HG03558 (cell line): ENCODE results near the gene CYP1A2.
"Not testable (repeated sequence)": the region's sequence is repeated elsewhere in the genome, so short reads cannot be mapped to it uniquely, and the experiment has no call there.

Source experiments
- ATAC-seq: cut with Tn5 transposase; IDR thresholded peaks from one replicate; pipeline ENCODE4 v1.9.1; 2021; ENCODE audit warnings: moderate number of reproducible peaks; ENCODE audit not compliant: unreplicated experiment; ENCODE audit errors: extremely low read depth

The CYP1A2 gene

DNA sequence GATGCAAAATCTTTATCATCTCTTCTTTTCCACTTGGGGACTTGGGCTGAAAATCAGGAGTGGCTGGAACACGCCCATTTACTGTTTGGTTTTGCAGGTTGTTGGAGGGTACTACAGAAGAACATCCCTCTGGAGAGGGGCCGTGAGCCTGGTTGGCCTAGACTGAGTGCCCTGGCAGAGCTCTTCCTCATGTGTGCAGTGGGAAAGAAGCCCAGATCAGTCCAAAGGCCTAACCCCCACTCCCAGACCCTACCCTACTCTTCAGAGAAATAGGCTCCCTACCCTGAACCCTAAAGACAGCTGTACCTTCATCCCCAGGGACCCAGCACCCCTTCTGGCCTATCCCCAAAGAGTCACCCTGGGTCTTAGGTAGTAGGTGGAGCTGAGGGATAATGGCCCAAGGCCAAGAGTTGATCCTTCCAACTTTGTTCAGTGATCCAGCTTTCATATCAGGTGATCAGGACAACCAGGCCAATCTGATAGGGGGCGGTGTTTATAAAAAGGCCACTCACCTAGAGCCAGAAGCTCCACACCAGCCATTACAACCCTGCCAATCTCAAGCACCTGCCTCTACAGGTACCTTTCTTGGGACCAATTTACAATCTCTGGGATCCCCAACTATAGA lies at the start of gene CYP1A2:
CYP1A2 (plus strand) TSS at position 524 of the 625 bp plus-strand sequence. CDS start 894 bp downstream, outside the sequence.
- no peak for ATAC-seq

DNA sequence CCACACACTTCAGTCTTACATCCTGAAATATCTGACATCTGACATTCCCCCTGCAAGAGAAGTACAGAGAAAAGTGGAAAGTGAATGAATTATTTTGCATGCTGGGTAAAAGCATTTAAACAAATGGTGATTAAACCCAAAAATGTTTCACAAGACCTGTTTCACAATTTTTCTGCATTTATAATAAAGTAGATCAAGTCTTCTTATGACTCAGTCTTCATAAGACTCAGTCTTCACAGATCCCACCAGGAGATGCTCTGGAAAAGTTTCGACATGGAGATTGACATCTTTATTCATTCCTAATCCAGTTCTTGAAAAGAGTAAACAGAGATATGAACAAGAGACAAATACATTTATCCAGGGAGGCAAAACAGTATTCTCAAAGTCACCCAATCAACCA lies 39.6 kb upstream of the CYP1A2 start:
- no peak for ATAC-seq

DNA sequence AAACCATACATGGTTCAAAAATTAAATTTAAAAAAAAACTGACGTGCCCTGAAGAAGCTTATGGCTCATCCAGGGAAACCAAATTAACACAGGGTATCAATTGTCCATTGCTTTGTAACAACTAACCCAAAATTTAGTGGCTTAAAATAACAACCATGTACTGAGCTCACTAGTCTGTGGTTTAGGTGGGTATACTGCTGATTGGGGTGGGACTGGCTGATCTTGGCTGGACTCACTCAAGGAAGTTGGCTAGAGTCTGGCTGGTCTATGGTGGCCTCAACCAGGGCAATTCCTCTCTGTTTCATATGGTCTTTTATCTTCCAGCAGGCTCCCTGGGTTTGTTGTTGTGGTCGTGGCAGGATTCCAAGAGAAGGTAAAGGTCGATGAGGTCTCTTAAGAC lies 38.8 kb upstream of the CYP1A2 start:
- no peak for ATAC-seq

GRCh38 chr15:74710319-74711094 lies 38.1 kb upstream of the CYP1A2 start:
- ATAC-seq = no peak

GRCh38 chr15:74712311-74712710 lies 36.3 kb upstream of the CYP1A2 start:
- no peak for ATAC-seq

DNA sequence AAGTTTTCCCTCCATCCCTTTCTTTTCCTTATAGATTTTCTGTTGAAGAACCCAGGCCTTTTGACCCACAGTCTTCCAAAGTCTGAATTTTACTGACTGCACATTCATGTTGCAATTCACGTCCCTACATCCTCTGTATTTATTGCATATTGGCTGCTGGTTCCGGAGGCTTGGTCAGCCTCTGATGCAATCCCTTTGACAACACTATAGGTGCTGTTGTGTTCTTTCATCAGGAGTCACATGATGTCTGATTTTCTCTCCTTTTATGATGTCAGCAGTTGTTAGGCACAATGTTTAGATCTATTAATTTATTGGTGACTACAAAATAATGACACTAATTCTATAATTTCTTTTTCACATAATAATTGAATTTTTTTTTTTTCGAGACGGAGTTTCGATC lies 32.0 kb upstream of the CYP1A2 start:
- ATAC-seq = no peak

DNA sequence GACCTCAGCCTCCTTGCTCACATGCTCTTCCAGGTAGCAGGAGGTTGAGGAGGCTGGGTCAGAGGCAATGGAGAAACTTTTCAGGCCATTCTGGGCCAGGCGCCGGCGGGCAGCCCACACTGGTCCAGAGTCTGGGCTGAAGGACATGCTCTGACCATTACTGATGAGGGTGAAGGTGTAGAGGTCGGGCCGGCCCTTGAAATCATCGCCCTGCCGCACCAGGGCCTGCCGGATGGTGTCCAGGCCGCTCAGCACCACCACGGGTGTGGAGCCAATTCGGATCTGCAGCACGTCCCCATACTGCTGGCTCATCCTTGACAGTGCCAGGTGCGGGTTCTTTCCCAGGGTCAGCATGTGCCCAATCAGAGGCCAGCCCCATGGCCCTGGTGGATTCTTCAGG lies 26.1 kb upstream of the CYP1A2 start:
- ATAC-seq = no peak

- ATAC-seq = no peak
Measured at GRCh38 chr15:74723187-74723586, 25.5 kb upstream of the CYP1A2 start.

DNA sequence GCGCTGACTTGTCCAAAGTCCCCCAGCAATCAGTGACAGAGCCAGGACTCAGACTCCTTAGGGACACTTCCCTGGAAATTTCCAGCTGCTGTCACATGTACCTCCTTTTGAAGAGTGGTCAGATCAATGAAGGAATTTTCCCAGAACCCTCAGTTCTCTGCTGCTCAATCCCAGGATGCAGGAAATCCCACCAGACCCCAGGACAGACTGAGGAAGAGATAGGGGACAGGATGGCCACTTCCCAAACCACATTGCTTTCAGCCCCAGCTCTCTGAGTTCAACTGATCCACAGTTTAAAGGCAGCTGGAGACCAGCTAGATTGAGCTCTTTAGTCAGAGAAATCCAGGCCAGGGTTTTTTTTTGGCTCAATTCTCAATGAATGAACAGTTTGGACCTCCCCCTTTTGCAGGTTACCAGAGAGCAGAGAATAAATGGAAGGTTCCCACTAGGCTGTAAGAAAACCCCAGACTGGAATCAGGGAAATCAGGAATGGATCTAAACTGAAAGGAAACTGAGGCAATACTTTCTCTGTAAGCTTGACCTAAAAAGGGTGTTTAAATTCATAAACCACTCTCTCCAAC lies 24.8 kb upstream of the CYP1A2 start:
- no peak for ATAC-seq

GRCh38 chr15:74724570-74725224 lies 23.9 kb upstream of the CYP1A2 start:
- ATAC-seq = no peak

DNA sequence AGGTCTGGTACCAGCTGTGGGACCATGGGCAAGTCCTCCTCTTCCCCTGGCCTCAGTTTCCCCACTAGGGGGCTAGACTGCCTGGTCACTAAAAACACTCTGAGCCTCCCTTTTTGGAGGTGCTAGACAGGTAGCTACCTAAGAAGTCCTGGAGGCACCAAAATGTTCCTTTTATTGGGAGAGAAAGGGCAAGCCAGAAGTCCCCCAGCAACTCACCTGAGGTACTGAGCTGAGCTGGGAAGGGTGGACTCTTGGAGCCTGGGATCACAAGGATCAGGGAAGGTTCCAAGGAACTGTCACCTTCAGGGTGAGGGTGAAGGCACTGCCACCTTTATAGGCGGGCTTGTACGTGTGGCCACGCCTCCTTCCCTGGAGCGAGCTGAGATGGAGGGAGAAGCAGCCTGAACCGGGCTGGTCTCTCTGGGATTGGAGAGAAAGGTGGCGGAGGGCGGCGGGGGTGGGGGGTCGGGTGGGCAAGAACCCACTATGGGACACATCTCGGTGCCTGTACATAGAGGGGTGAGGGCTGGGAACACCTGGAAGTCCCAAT lies 23.3 kb upstream of the CYP1A2 start, which contains the start of gene CYP1A1:
CYP1A1 (minus strand) TSS at position 304 of the 550 bp plus-strand sequence. CDS start 2,431 bp downstream, outside the sequence.
- ATAC-seq = no peak

- ATAC-seq = no peak
Measured at GRCh38 chr15:74725845-74726773, 22.5 kb upstream of the CYP1A2 start.

- no peak for ATAC-seq
Measured at GRCh38 chr15:74726774-74727164, 21.9 kb upstream of the CYP1A2 start.

GRCh38 chr15:74727727-74728126 lies 20.9 kb upstream of the CYP1A2 start:
- ATAC-seq = no peak

DNA sequence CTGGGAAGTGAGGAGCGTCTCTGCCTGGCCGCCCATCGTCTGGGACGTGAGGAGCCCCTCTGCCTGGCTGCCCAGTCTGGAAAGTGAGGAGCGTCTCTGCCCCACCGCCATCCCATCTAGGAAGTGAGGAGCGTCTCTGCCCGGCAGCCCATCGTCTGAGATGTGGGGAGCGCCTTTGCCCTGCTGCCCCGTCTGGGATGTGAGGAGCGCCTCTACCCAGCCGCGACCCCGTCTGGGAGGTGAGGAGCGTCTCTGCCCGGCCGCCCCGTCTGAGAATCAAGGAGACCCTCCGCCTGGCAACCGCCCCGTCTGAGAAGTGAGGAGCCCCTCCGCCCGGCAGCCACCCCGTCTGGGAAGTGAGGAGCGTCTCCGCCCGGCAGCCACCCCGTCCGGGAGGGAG lies 19.9 kb upstream of the CYP1A2 start:
- ATAC-seq = not testable (repeated sequence)

- ATAC-seq = not testable (repeated sequence)
Measured at GRCh38 chr15:74729372-74729771, 19.3 kb upstream of the CYP1A2 start.

DNA sequence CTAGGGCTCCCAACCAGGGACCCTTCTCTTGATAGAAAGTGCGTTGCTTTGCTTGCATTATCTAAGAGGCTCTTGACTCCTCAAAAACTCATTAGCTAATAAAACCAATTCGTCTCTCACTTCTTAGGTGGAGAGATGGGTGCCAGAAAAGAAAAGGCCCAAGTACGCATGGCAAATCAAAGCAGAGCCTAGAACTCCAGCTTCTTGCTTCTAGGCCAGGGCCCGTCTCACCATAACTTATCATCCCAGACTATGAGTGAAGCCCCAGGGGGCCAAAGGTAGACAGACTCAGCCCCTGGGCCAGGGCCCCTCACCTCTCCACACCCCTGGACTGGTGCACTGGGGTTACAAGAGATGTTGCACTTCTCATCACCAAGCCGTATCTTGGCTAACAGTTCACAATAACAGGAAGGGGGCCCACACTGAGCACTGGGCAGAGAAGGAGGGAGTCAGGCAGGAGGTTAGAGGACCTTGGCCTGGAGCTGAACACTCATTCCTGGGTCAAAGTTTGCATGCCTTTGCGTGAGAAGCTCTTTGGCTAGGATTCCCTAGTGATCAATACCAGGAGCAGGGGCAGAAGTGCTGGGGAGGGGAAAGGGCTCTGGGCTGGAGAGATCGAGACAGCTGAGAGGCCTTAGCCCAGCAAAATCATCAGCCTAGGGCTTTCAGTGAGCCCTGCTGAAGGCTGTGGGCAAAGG lies 17.9 kb upstream of the CYP1A2 start:
- ATAC-seq = no peak

GRCh38 chr15:74732846-74733245 lies 15.8 kb upstream of the CYP1A2 start:
- ATAC-seq = no peak

DNA sequence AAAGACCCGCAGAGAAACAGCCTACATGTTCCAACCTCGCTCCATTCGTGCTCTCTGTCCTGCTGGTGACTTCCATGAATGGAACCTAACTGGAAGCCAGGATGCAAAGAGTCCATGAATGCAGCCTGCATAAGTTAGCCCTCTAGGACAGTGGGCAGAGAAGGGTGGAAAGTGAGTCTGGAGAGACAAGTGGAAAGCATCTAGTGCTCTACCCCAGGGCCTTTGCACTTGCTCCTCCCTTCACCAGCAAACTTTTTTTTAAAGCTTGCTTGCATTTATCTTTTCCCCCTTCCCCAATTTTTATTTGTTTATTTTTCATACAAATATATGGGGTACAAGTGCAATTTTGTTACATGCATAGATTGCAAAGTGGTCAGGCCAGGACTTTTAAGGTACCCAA lies 15.4 kb upstream of the CYP1A2 start:
- no peak for ATAC-seq
